ENCODE measurements around the gene IRF8. TPM values are rescaled to one million over a fixed set of nuclear protein-coding genes. Genes with fewer than 3 reads are reported as not detected.

IRF8 gene
- total RNA-seq, 1 donor from 2014 or later = 2.2 TPM

GRCh38 chr16:85884808-85885463 is 14.0 kb upstream of the IRF8 start:
- TF ChIP-seq CTCF (IDR thresholded peaks at IDR 0.05; ENCODE audit: insufficient read depth, low read length, poor library complexity, severe bottlenecking) = no peak
- Histone ChIP-seq H3K27me3 (ENCODE audit: control insufficient read depth, insufficient read depth, low read length) (peaks cover 8% of the 10 kb centered on the region), H3K36me3 (ENCODE audit: control insufficient read depth, insufficient read depth, low read length) (no peaks in the 10 kb centered on the region), H3K4me3 (ENCODE audit: low read depth, low read length) (no peak overlapping the region)
- DNase-seq (ENCODE audit: low read depth) = no peak

GRCh38 chr16:85885537-85885936 is 13.4 kb upstream of the IRF8 start:
- peaks cover 8% of the 10 kb centered on the region for H3K27me3 ChIP-seq (ENCODE audit: control insufficient read depth, insufficient read depth, low read length)
- DNase-seq (ENCODE audit: low read depth) = no peak
- no peak for TF ChIP-seq CTCF (IDR thresholded peaks at IDR 0.05; ENCODE audit: insufficient read depth, low read length, poor library complexity, severe bottlenecking)
- H3K36me3 ChIP-seq (ENCODE audit: control insufficient read depth, insufficient read depth, low read length) = no peaks in the 10 kb centered on the region
- H3K4me3 ChIP-seq (ENCODE audit: low read depth, low read length) = no peak overlapping the region

GRCh38 chr16:85888405-85889331 is 10.3 kb upstream of the IRF8 start:
- peak; percentile 70 for DNase-seq (ENCODE audit: low read depth)
- no peaks in the 10 kb centered on the region for H3K36me3 ChIP-seq (ENCODE audit: control insufficient read depth, insufficient read depth, low read length)
- TF ChIP-seq CTCF (IDR thresholded peaks at IDR 0.05; ENCODE audit: insufficient read depth, low read length, poor library complexity, severe bottlenecking) = no peak
- peaks cover 8% of the 10 kb centered on the region for H3K27me3 ChIP-seq (ENCODE audit: control insufficient read depth, insufficient read depth, low read length)
- H3K4me3 ChIP-seq (ENCODE audit: low read depth, low read length) = no peak overlapping the region

- H3K4me3 ChIP-seq (ENCODE audit: low read depth, low read length) = no peak overlapping the region
- no peaks in the 10 kb centered on the region for H3K36me3 ChIP-seq (ENCODE audit: control insufficient read depth, insufficient read depth, low read length)
- peaks cover 8% of the 10 kb centered on the region for H3K27me3 ChIP-seq (ENCODE audit: control insufficient read depth, insufficient read depth, low read length)
- peak; percentile 69 for DNase-seq (ENCODE audit: low read depth)
- TF ChIP-seq CTCF (IDR thresholded peaks at IDR 0.05; ENCODE audit: insufficient read depth, low read length, poor library complexity, severe bottlenecking) = no peak
Observed at GRCh38 chr16:85891033-85891775, 7.8 kb upstream of the IRF8 start.

- Histone ChIP-seq H3K4me3 (ENCODE audit: low read depth, low read length) (no peak overlapping the region), H3K36me3 (ENCODE audit: control insufficient read depth, insufficient read depth, low read length) (no peaks in the 10 kb centered on the region), H3K27me3 (ENCODE audit: control insufficient read depth, insufficient read depth, low read length) (peaks cover 8% of the 10 kb centered on the region)
- TF ChIP-seq CTCF (IDR thresholded peaks at IDR 0.05; ENCODE audit: insufficient read depth, low read length, poor library complexity, severe bottlenecking) = no peak
- DNase-seq (ENCODE audit: low read depth) = no peak
Observed at GRCh38 chr16:85891776-85892166, 7.2 kb upstream of the IRF8 start.
